ENCODE measurements around the gene CCDC34.

Gene CCDC34

GRCh38 chr11:27410272-27410671, 47.3 kb upstream of the CCDC34 start:
- H3F3A ChIP-seq (ENCODE audit: insufficient read depth, low read length) = no peaks in the 10 kb centered on the region
- DNase-seq = no peak
- TF ChIP-seq EZH2phosphoT487 (IDR thresholded peaks at IDR 0.05; ENCODE audit: low read length) (no peak), EZH2 (optimal IDR thresholded peaks at IDR 0.05; ENCODE audit: low read depth, low read length) (no peak)
- TF ChIP-seq, protein P1, sequence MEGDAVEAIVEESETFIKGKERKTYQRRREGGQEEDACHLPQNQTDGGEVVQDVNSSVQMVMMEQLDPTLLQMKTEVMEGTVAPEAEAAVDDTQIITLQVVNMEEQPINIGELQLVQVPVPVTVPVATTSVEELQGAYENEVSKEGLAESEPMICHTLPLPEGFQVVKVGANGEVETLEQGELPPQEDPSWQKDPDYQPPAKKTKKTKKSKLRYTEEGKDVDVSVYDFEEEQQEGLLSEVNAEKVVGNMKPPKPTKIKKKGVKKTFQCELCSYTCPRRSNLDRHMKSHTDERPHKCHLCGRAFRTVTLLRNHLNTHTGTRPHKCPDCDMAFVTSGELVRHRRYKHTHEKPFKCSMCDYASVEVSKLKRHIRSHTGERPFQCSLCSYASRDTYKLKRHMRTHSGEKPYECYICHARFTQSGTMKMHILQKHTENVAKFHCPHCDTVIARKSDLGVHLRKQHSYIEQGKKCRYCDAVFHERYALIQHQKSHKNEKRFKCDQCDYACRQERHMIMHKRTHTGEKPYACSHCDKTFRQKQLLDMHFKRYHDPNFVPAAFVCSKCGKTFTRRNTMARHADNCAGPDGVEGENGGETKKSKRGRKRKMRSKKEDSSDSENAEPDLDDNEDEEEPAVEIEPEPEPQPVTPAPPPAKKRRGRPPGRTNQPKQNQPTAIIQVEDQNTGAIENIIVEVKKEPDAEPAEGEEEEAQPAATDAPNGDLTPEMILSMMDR (IDR thresholded peaks at IDR 0.05; ENCODE audit: low read length) = no peak
- no peaks in the 10 kb centered on the region for H3K4me1 ChIP-seq (ENCODE audit: low read length)
- H3K4me2 ChIP-seq (ENCODE audit: low read depth, low read length) = no peak overlapping the region
- no peaks in the 10 kb centered on the region for H3K36me3 ChIP-seq (replicated peaks; ENCODE audit: insufficient read depth, low read length)
- H3K9me3 ChIP-seq (replicated peaks; ENCODE audit: insufficient read depth, low read length) = no peaks in the 10 kb centered on the region
- no peaks in the 10 kb centered on the region for H3K79me2 ChIP-seq (ENCODE audit: low read length)
- H3K9ac ChIP-seq (ENCODE audit: low read length) = no peak overlapping the region
- no peaks in the 10 kb centered on the region for H4K20me1 ChIP-seq (ENCODE audit: insufficient read depth, low read length)
- no peaks in the 10 kb centered on the region for H3K27me3 ChIP-seq (replicated peaks; ENCODE audit: insufficient read depth, low read length)
- H2AFZ ChIP-seq (ENCODE audit: low read length) = no peak overlapping the region
- no peak overlapping the region for H3K4me3 ChIP-seq (ENCODE audit: low read length)
- no peak overlapping the region for H3K27ac ChIP-seq (ENCODE audit: low read length)
- H3K9me2 ChIP-seq (replicated peaks; ENCODE audit: insufficient read depth, low read length) = no peaks in the 10 kb centered on the region

DNA sequence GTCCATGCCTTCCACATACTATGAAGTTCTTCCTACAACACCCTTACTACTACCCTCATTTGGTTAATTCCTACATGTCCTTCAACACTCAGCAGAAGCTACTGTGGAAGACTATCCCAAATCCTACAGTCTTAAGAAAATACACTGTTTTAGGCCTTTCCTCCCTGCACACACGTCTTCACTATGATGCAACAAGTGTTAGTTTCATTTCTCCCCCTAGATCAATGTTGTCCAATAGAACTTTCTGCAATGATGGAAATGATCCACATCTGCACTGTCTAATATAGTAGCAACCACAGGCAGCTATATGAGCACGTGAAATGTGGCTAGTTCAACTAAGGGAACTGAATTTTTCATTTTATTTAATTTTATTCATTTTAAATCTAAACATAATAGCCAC, 46.7 kb upstream of the CCDC34 start:
- TF ChIP-seq EZH2phosphoT487 (IDR thresholded peaks at IDR 0.05; ENCODE audit: low read length) = no peak
- TF ChIP-seq EZH2 (optimal IDR thresholded peaks at IDR 0.05; ENCODE audit: low read depth, low read length) = no peak
- TF ChIP-seq, protein P1 (IDR thresholded peaks at IDR 0.05; ENCODE audit: low read length) = no peak
- H4K20me1 ChIP-seq (ENCODE audit: insufficient read depth, low read length) = no peaks in the 10 kb centered on the region
- no peak overlapping the region for H3K4me2 ChIP-seq (ENCODE audit: low read depth, low read length)
- H3K9me2 ChIP-seq (replicated peaks; ENCODE audit: insufficient read depth, low read length) = no peaks in the 10 kb centered on the region
- H3K4me1 ChIP-seq (ENCODE audit: low read length) = no peaks in the 10 kb centered on the region
- no peaks in the 10 kb centered on the region for H3K36me3 ChIP-seq (replicated peaks; ENCODE audit: insufficient read depth, low read length)
- H3F3A ChIP-seq (ENCODE audit: insufficient read depth, low read length) = no peaks in the 10 kb centered on the region
- H3K79me2 ChIP-seq (ENCODE audit: low read length) = no peaks in the 10 kb centered on the region
- H3K4me3 ChIP-seq (ENCODE audit: low read length) = no peak overlapping the region
- H3K27ac ChIP-seq (ENCODE audit: low read length) = no peak overlapping the region
- DNase-seq = no peak
- no peak overlapping the region for H3K9ac ChIP-seq (ENCODE audit: low read length)
- no peak overlapping the region for H2AFZ ChIP-seq (ENCODE audit: low read length)
- no peaks in the 10 kb centered on the region for H3K9me3 ChIP-seq (replicated peaks; ENCODE audit: insufficient read depth, low read length)
- H3K27me3 ChIP-seq (replicated peaks; ENCODE audit: insufficient read depth, low read length) = no peaks in the 10 kb centered on the region

- Histone ChIP-seq H3K79me2 (ENCODE audit: low read length) (no peaks in the 10 kb centered on the region), H2AFZ (ENCODE audit: low read length) (no peak overlapping the region), H3K4me2 (ENCODE audit: low read depth, low read length) (no peak overlapping the region), H3K4me1 (ENCODE audit: low read length) (no peaks in the 10 kb centered on the region), H3K27ac (ENCODE audit: low read length) (no peak overlapping the region), H3K4me3 (ENCODE audit: low read length) (no peak overlapping the region), H3K36me3 (replicated peaks; ENCODE audit: insufficient read depth, low read length) (no peaks in the 10 kb centered on the region), H3K27me3 (replicated peaks; ENCODE audit: insufficient read depth, low read length) (no peaks in the 10 kb centered on the region), H3K9me2 (replicated peaks; ENCODE audit: insufficient read depth, low read length) (no peaks in the 10 kb centered on the region), H3K9me3 (replicated peaks; ENCODE audit: insufficient read depth, low read length) (no peaks in the 10 kb centered on the region), H3K9ac (ENCODE audit: low read length) (no peak overlapping the region), H4K20me1 (ENCODE audit: insufficient read depth, low read length) (no peaks in the 10 kb centered on the region), H3F3A (ENCODE audit: insufficient read depth, low read length) (no peaks in the 10 kb centered on the region)
- DNase-seq = no peak
- TF ChIP-seq EZH2phosphoT487 (IDR thresholded peaks at IDR 0.05; ENCODE audit: low read length) (no peak), EZH2 (optimal IDR thresholded peaks at IDR 0.05; ENCODE audit: low read depth, low read length) (no peak)
- TF ChIP-seq, protein P1 (IDR thresholded peaks at IDR 0.05; ENCODE audit: low read length) = no peak
These were observed 46.0 kb upstream of the CCDC34 start for GRCh38 chr11:27409049-27409448.
